ENCODE results near the gene HDAC3.

GRCh38 chr5:141615991-141616720 lies 20.5 kb downstream of the HDAC3 start:
- TF ChIP-seq CTCF (conservative IDR thresholded peaks at IDR 0.05) (no peak), EZH2 (IDR thresholded peaks at IDR 0.05; ENCODE audit: low read depth) (no peak)

All from PC-9 (cell line).